ENCODE measurements around the gene ZBTB11.
"Not testable (repeated sequence)": the region's sequence is repeated elsewhere in the genome, so short reads cannot be mapped to it uniquely, and the experiment has no call there.

Gene ZBTB11

DNA sequence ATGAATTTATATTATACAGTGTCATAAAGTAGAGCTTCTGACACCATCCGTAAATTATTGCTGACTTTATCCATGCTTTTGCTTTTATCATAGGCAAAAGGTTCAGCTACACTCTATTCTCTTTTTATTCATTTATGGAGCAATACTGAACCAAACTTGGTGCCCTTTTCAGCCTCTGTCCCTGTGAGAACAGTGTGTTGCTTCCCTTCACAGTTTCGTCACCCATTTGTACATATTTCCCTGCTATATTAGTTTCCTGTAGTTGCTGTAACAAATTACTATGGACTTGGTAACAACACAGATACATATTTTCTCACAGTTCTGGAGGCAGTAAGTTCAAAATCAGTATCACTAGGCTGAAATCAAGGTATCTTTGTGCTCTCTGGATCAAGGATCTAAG lies 12.4 kb upstream of the ZBTB11 start:
- Histone ChIP-seq H3K9ac (ENCODE audit: low read depth, low read length) (no peak overlapping the region), H3K27ac (ENCODE audit: low read depth, low read length) (no peak overlapping the region), H3K36me3 (ENCODE audit: control insufficient read depth, insufficient read depth, low read length) (peaks cover 16% of the 10 kb centered on the region), H3K4me3 (ENCODE audit: low read depth, low read length) (no peak overlapping the region), H3K9me3 (ENCODE audit: control insufficient read depth, insufficient read depth, low read length) (no peaks in the 10 kb centered on the region), H3K4me1 (ENCODE audit: control insufficient read depth, insufficient read depth, low read length) (peaks cover 17% of the 10 kb centered on the region), H3K27me3 (ENCODE audit: control insufficient read depth, insufficient read depth, low read length) (no peaks in the 10 kb centered on the region)

DNA sequence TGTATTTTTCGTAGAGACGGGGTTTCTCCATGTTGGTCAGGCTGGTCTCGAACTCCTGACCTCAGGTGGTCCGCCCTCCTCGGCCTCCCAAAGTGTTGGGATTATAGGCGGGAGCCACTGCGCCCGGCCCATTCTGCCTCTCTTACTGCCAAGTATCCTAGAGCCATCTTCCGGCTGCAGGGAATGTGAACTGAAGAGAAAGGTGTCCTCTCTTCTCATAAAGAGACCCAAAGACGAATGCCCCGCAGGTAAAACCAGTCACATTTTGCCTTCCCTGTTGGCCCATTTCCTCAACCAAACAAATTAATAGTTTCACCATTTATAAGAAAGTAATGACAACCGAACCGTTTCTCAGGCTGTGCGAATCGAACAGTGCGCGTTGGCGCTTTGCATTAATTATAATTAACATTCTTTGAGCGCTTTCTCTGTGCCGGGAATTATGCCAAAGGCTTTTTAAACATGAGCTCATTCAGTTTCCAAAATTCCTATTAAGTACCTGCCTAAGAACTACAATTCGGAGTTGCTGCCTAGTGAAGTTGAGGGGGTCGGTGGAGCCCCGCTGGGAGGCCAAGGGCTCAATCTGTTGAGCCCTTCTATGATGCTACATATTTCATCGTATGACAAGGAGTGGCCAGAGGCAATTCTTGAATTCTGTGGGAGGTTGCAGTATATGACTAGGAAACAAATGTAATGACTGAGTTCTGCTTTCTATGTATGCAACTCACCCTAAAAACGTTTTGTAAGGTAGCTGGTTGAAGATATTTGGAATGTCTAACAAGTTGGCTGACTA lies 10.4 kb upstream of the ZBTB11 start:
- no peaks in the 10 kb centered on the region for H3K9me3 ChIP-seq (ENCODE audit: control insufficient read depth, insufficient read depth, low read length)
- no peak overlapping the region for H3K9ac ChIP-seq (ENCODE audit: low read depth, low read length)
- H3K27ac ChIP-seq (ENCODE audit: low read depth, low read length): peak overlapping the region; percentile 65
- H3K4me1 ChIP-seq (ENCODE audit: control insufficient read depth, insufficient read depth, low read length): peaks cover 15% of the 10 kb centered on the region
- H3K4me3 ChIP-seq (ENCODE audit: low read depth, low read length): peak overlapping the region; percentile 98
- no peaks in the 10 kb centered on the region for H3K27me3 ChIP-seq (ENCODE audit: control insufficient read depth, insufficient read depth, low read length)
- peaks cover 36% of the 10 kb centered on the region for H3K36me3 ChIP-seq (ENCODE audit: control insufficient read depth, insufficient read depth, low read length)

DNA sequence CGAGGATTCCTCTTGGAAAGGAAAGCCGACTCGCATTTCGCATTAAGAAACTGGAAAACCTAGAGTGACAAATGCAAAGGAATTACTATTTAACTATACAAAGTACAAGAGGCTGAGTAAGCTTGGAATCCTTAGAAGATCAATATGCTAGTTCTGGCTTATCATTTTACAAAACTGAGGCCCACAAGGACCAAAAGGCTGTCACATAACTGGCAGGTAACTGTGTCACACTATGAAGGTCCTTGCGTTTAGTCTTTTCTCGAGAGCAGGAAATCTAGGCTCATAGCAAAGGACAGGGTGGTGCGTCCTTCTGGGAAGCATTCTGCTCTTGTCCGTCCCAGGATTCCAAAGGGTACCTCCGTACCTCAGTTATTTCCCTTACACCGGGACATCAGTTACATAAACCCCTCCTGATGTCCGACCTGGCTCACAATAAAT lies 9.0 kb upstream of the ZBTB11 start:
- peak overlapping the region; percentile 98 for H3K4me3 ChIP-seq (ENCODE audit: low read depth, low read length)
- peak overlapping the region; percentile 92 for H3K27ac ChIP-seq (ENCODE audit: low read depth, low read length)
- H3K27me3 ChIP-seq (ENCODE audit: control insufficient read depth, insufficient read depth, low read length): no peaks in the 10 kb centered on the region
- peaks cover 7% of the 10 kb centered on the region for H3K4me1 ChIP-seq (ENCODE audit: control insufficient read depth, insufficient read depth, low read length)
- peaks cover 50% of the 10 kb centered on the region for H3K36me3 ChIP-seq (ENCODE audit: control insufficient read depth, insufficient read depth, low read length)
- peak overlapping the region; percentile 99 for H3K9ac ChIP-seq (ENCODE audit: low read depth, low read length)
- no peaks in the 10 kb centered on the region for H3K9me3 ChIP-seq (ENCODE audit: control insufficient read depth, insufficient read depth, low read length)

DNA sequence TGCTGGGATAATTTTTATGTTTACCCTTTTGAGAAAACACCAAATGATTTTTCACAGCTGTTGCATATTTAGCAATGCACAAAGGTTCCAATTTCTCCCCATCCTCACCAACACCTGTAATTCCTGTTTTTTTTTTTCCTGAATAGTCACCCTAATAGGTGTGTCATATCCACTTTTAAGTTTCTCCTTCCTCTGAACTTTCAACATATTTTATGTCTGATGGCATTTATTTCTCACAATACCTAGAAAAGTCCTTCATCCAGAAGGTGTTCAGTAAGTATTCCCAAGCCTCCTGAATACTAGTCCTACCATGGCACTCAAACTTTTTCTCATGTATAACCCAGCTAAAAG lies 8.1 kb upstream of the ZBTB11 start:
- Histone ChIP-seq H3K9ac (ENCODE audit: low read depth, low read length) (peak overlapping the region; percentile 99), H3K4me3 (ENCODE audit: low read depth, low read length) (peak overlapping the region; percentile 98), H3K4me1 (ENCODE audit: control insufficient read depth, insufficient read depth, low read length) (peaks cover 6% of the 10 kb centered on the region; the same call in 1 of the 2 replicates), H3K27me3 (ENCODE audit: control insufficient read depth, insufficient read depth, low read length) (no peaks in the 10 kb centered on the region), H3K27ac (ENCODE audit: low read depth, low read length) (no peak overlapping the region), H3K9me3 (ENCODE audit: control insufficient read depth, insufficient read depth, low read length) (no peaks in the 10 kb centered on the region), H3K36me3 (ENCODE audit: control insufficient read depth, insufficient read depth, low read length) (peaks cover 59% of the 10 kb centered on the region)

DNA sequence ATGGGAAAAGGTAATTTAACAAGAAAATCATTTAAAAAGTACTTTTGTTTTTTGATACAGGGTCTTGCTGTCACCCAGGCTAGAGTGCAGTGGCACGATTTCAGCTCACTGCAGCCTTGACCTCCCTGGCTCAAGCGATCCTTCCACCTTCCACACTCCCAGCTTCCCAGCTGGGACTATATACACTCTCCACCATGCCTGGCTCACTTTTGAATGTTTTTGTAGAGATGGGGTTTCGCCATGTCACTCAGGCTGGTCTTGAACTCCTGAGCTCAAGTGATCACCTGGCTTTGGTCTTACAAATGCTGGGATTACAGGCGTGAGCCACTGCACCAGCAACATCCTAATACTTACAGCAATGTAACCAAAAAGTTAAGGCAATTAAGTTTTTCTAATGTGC lies 3.5 kb upstream of the ZBTB11 start:
- H3K4me3 ChIP-seq (ENCODE audit: low read depth, low read length): no peak overlapping the region
- no peak overlapping the region for H3K9ac ChIP-seq (ENCODE audit: low read depth, low read length)
- H3K27me3 ChIP-seq (ENCODE audit: control insufficient read depth, insufficient read depth, low read length): no peaks in the 10 kb centered on the region
- no peaks in the 10 kb centered on the region for H3K9me3 ChIP-seq (ENCODE audit: control insufficient read depth, insufficient read depth, low read length)
- peaks cover 57% of the 10 kb centered on the region for H3K36me3 ChIP-seq (ENCODE audit: control insufficient read depth, insufficient read depth, low read length)
- no peak overlapping the region for H3K27ac ChIP-seq (ENCODE audit: low read depth, low read length)
- H3K4me1 ChIP-seq (ENCODE audit: control insufficient read depth, insufficient read depth, low read length): peaks cover 4% of the 10 kb centered on the region

DNA sequence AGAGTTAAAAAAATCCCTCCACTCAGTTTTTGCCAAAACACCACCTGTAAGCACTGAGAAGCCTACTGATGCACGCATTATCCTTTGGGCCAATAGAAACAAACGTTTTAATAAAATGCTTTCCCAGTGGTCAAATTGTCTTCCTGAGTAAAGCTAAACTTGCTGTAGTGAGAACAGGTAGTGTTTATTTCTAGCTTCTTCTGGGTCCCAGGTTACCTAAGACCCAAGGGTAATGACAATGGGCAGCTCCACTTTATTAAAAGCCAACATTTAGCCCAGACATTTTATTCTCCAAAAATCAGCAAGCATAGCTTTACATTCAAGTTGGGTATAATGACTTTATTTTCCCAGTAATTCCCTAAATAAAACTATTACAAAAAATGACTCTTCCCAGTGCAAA lies 1.9 kb upstream of the ZBTB11 start:
- H3K4me1 ChIP-seq (ENCODE audit: control insufficient read depth, insufficient read depth, low read length); H3K9me3 ChIP-seq (ENCODE audit: control insufficient read depth, insufficient read depth, low read length); H3K9ac ChIP-seq (ENCODE audit: low read depth, low read length); H3K27me3 ChIP-seq (ENCODE audit: control insufficient read depth, insufficient read depth, low read length); H3K4me3 ChIP-seq (ENCODE audit: low read depth, low read length): not testable (repeated sequence)
- peaks cover 40% of the 10 kb centered on the region for H3K36me3 ChIP-seq (ENCODE audit: control insufficient read depth, insufficient read depth, low read length)
- peak overlapping the region; percentile 35 for H3K27ac ChIP-seq (ENCODE audit: low read depth, low read length)

DNA sequence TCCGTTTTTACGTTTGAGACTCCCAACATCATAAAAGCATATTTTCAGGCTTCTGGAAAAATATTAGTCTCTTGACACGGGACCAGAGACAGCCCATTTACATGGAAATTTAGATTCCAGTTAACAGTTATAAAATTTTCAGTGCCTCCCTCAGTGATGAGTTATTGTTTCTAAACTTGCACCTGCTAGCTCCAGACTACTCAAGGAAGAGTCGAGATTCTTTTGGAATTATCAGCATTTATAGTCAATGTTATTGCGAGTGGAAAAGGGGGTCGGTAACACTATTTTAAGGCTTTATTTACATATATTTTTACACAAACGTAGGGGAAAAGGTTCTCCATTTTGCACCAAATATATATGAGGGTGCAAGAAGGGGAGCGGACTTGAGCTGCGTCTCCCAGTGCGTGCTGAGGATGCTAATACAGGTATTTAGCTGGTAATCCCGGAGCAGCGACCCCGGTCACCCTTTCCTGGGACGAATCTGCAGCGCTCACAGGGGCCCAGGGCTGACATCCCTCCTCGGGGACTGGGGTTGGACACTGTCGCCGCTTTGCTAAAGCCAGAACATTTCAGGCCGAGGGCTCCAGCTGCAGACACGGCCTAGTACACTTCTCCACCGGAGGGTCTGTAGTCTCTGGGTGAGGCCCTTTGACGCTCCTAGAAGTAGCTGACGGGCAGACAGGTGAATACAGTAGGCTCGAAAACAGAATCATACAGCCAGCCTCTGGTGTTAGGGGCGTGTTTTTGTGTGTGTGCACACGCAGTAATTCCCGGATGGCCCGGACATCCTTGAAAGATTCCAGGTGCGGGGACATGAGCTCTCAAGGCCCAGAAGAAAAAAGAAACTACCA lies 729 bp upstream of the ZBTB11 start:
- Histone ChIP-seq H3K4me1 (ENCODE audit: control insufficient read depth, insufficient read depth, low read length) (peaks cover 4% of the 10 kb centered on the region), H3K9ac (ENCODE audit: low read depth, low read length) (peak overlapping the region; percentile 25; the same call in 1 of the 2 replicates), H3K4me3 (ENCODE audit: low read depth, low read length) (peak overlapping the region; percentile 56), H3K27me3 (ENCODE audit: control insufficient read depth, insufficient read depth, low read length) (no peaks in the 10 kb centered on the region), H3K9me3 (ENCODE audit: control insufficient read depth, insufficient read depth, low read length) (no peaks in the 10 kb centered on the region), H3K27ac (ENCODE audit: low read depth, low read length) (peak overlapping the region; percentile 80), H3K36me3 (ENCODE audit: control insufficient read depth, insufficient read depth, low read length) (peaks cover 29% of the 10 kb centered on the region)

DNA sequence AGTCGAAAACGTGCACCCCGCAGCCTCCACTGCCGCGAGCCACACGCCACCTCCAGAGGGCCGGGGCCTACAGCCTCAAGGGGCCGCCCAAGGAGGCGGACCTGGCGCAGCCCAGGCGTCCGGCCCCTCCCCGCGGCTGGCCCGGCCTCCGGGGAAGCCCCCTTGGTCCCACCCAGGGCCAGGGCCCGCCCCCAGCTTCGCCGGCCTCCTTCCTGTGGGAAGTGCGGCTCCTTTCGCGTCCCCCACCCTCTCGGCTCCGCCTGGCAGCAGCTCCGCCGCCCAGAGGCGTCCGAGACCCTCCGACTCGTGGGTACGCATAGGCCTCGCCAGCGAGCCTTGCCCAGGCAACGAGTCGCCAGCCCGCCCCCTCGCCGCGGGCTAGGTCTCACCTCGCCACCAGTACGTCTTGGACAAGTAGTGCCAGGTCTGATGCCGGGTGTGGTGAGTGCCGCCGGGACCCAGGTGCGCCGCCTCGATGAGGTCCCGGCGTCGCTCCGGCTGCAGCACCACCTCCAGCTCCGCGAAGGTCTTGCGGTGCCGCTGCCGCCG lies 642 bp downstream of the ZBTB11 start:
- peaks cover 23% of the 10 kb centered on the region for H3K36me3 ChIP-seq (ENCODE audit: control insufficient read depth, insufficient read depth, low read length)

DNA sequence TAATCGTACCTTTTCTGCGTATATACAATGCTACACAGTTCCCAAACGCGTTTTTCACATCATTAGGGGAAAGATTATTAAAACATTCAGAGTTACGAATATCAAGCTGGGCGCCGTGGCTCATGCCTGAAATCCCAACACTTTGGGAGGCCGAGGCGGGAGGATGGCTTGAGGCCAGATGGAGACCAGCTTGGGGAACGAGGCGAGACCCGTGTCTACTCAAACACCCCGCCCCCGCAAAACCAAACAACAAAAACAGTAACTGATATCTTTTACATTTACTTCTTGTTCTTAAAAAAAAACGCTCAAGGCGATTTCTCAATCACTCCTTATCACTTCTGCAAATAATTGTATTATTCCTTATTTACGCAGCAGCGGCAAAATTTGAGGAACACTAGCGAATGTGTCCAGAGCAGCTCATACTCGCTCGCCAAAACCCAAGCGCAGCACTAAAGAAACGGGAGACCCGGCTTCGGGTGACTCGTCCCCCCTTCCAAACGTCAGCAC lies 1.2 kb downstream of the ZBTB11 start:
- H3K4me1 ChIP-seq (ENCODE audit: control insufficient read depth, insufficient read depth, low read length): peaks cover 4% of the 10 kb centered on the region
- peak overlapping the region; percentile 97 for H3K27ac ChIP-seq (ENCODE audit: low read depth, low read length)
- no peaks in the 10 kb centered on the region for H3K27me3 ChIP-seq (ENCODE audit: control insufficient read depth, insufficient read depth, low read length)
- peak overlapping the region; percentile 88 for H3K4me3 ChIP-seq (ENCODE audit: low read depth, low read length)
- H3K36me3 ChIP-seq (ENCODE audit: control insufficient read depth, insufficient read depth, low read length): peaks cover 23% of the 10 kb centered on the region
- H3K9me3 ChIP-seq (ENCODE audit: control insufficient read depth, insufficient read depth, low read length): no peaks in the 10 kb centered on the region
- H3K9ac ChIP-seq (ENCODE audit: low read depth, low read length): peak overlapping the region; percentile 46

More for the DNA sequence above, 642 bp downstream of the ZBTB11 start:
- H3K9ac ChIP-seq (ENCODE audit: low read depth, low read length): peak overlapping the region; percentile 82
- no peaks in the 10 kb centered on the region for H3K27me3 ChIP-seq (ENCODE audit: control insufficient read depth, insufficient read depth, low read length)
- peak overlapping the region; percentile 88 for H3K4me3 ChIP-seq (ENCODE audit: low read depth, low read length)
- no peaks in the 10 kb centered on the region for H3K9me3 ChIP-seq (ENCODE audit: control insufficient read depth, insufficient read depth, low read length)
- peaks cover 4% of the 10 kb centered on the region for H3K4me1 ChIP-seq (ENCODE audit: control insufficient read depth, insufficient read depth, low read length)
- peak overlapping the region; percentile 97 for H3K27ac ChIP-seq (ENCODE audit: low read depth, low read length)

DNA sequence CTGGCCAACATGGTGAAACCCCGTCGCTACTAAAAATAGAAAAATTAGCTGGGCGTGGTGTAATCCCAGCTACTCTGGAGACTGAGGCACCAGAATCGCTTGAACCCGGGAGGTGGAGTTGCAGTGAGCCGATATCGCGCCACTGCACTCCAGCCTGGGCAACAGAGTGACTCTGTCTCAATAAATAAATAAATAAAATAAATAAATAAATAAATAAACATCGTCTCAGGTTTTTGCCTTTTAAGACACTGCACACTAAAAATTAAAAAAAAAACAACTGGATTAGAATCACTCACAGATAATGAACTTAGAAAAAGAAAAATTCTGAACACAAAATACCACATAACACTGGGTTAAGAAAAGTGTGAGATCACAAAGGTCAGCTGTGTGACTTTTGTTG lies 2.4 kb downstream of the ZBTB11 start:
- H3K27me3 ChIP-seq (ENCODE audit: control insufficient read depth, insufficient read depth, low read length): no peaks in the 10 kb centered on the region
- no peak overlapping the region for H3K9ac ChIP-seq (ENCODE audit: low read depth, low read length)
- no peaks in the 10 kb centered on the region for H3K9me3 ChIP-seq (ENCODE audit: control insufficient read depth, insufficient read depth, low read length)
- no peak overlapping the region for H3K27ac ChIP-seq (ENCODE audit: low read depth, low read length)
- peaks cover 4% of the 10 kb centered on the region for H3K4me1 ChIP-seq (ENCODE audit: control insufficient read depth, insufficient read depth, low read length)
- no peak overlapping the region for H3K4me3 ChIP-seq (ENCODE audit: low read depth, low read length)
- H3K36me3 ChIP-seq (ENCODE audit: control insufficient read depth, insufficient read depth, low read length): peaks cover 24% of the 10 kb centered on the region
